ENCODE measurements around the gene B4GALNT4. TPM values are rescaled to one million over a fixed set of nuclear protein-coding genes. Genes with fewer than 3 reads are reported as not detected.
"Not testable (repeated sequence)": the region's sequence is repeated elsewhere in the genome, so short reads cannot be mapped to it uniquely, and the experiment has no call there.

The B4GALNT4 gene
- total RNA-seq, 2 experiments from 2014 or later = 1.1 to 1.9 TPM

DNA sequence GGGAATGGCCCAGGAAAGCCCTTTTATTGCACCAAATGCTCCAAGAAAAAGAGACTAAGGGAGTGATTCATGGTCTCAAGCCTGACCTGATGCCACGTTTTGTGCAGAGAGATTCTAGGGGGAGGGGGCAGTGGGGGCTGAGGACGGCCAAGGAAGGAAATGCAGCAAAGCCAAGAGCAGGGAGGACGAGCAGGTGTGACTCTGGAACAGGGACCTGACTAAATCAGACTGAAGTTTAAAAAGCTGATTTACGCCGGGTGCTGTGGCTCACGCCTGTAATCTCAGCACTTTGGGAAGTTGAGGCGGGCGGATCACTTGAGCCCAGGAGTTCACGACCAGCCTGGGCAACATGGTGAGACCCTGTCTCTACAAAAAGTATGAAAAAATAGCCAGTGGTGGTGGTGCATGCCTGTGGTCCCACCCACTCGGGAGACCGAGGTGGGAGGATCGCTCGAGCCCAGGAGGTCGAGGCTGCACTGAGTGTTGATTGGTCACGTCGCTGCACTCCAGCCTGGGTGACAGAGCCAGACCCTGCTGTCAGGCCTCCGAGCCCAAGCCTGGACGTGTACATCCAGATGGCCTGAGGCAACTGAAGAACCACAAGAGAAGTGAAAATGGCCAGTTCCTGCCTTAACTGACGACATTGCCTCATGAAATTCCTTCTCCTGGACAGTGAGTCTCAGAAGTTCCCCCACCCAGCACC lies 37.8 kb upstream of the B4GALNT4 start:
- peak overlapping the region; percentile 42 for H3K4me3 Mint-ChIP-seq
- peaks cover 63% of the 10 kb centered on the region for H3K4me1 Mint-ChIP-seq
- H3K36me3 Mint-ChIP-seq = peaks cover 11% of the 10 kb centered on the region
- peaks cover 4% of the 10 kb centered on the region for H3K27me3 Mint-ChIP-seq
- H3K27ac Mint-ChIP-seq = peak overlapping the region; percentile 69
- DNase-seq = no peak
- H3K9me3 Mint-ChIP-seq = peaks cover 8% of the 10 kb centered on the region

DNA sequence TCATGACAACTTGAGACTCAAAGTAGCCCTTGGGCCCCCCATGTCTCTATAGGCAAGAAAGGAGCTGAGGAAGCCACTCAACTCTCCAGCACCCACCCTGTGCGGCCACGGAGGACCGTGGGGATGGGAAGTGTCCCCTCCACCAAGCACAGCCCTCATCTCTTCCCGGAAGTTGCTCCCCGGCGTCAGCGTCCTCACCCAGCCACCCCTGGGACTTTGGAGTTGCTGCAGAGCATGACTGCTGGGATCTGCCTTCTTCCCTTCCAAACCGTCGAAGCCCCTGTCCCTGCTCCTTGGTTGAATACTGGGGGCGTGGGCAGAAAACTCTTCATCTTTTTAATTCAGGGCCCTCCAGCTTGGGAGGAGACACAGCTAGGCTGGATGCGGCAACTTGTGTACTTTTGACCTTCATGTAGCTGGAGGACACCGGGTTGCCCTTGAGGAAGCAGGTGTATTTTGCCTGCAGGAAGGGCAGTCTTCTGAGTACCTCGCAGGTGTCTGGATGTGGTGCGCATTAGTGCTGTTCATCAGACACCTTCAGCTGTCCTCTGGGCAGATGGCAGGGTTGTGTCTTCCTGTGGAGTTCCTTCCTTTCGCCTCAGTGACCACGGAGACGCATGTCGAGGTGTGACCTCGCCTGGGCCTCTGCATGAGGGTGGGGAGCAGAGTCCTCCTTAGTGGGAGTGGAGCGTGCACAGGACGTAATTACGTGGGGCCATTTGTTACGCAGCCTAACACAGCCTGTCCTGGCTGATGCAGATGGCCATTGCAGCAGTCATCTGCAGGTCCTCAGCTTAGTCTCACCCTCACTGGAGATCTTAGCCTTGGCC lies 36.4 kb upstream of the B4GALNT4 start:
- H3K27ac Mint-ChIP-seq = peak overlapping the region; percentile 16
- peaks cover 56% of the 10 kb centered on the region for H3K4me1 Mint-ChIP-seq
- H3K36me3 Mint-ChIP-seq = peaks cover 11% of the 10 kb centered on the region

DNA sequence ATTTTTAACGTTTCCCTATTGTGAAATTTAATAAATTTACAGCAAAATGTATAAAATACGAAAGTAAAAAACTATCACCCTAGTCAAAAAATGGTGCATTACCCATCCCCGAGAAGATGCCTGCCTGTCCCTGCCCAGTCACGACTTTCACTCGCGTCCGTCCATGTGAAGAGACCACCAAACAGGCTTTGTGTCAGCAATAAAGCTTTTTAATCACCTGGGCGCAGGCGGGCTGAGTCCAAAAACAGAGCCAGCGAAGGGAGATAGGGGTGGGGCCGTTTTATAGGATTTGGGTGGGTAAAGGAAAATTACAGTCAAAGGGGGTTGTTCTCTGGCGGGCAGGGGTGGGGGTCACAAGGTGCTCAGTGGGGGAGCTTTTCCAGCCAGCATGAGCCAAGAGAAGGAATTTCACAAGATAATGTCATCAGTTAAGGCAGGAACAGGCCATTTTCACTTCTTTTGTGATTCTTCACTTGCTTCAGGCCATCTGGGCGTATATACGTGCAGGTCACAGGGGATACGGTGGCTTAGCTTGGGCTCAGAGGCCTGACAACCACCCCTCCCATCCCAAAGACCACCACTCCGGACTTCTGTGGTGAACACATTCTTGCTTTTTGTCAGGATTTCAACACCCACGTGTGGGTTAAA lies 35.6 kb upstream of the B4GALNT4 start:
- H3K27ac Mint-ChIP-seq, DNase-seq, H3K27me3 Mint-ChIP-seq, H3K4me3 Mint-ChIP-seq, H3K9me3 Mint-ChIP-seq: not testable (repeated sequence)
- H3K4me1 Mint-ChIP-seq = peaks cover 54% of the 10 kb centered on the region
- peaks cover 11% of the 10 kb centered on the region for H3K36me3 Mint-ChIP-seq

More for the DNA sequence above, 36.4 kb upstream of the B4GALNT4 start:
- Mint-ChIP-seq H3K4me3 (no peak overlapping the region), H3K27me3 (peaks cover 4% of the 10 kb centered on the region), H3K9me3 (peaks cover 8% of the 10 kb centered on the region)
- no peak for DNase-seq

DNA sequence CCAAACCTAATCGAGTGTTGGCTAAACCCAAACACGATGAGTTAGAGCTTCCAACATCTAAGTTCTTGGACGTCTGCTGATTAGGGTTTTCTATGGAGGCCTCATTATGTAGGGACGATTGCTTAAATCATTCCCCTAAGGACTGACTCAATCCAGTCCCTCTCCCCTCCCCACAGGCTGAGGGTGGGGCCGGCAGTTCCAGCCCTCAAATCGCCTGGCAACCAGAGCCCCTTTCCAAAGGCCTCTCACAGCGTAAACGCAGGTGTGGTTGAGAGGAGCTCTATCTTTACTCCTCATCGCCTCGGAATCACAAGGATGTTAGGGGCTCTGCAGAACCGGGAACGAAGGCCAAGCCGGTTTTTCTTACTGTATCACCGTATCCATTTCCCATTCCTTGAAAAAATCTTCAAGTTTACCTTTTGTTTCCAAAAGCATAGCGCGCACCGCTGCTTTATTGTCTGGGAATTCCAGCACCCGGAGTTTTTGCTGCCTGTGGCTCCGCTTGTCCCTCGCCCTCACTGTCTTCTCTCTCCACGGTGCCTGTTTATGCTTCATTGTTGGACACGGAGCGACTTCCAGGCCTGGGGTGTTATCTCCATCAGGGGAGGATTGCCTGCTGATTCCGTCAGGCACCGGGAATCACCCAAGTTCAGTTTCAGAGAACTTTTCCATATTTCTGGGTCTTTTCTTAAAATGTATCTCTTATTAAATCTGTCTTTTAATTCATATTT lies 34.9 kb upstream of the B4GALNT4 start:
- peaks cover 47% of the 10 kb centered on the region for H3K4me1 Mint-ChIP-seq
- H3K36me3 Mint-ChIP-seq = peaks cover 7% of the 10 kb centered on the region
- no peak for DNase-seq
- H3K27ac Mint-ChIP-seq = no peak overlapping the region
- H3K9me3 Mint-ChIP-seq = peaks cover 3% of the 10 kb centered on the region
- H3K4me3 Mint-ChIP-seq = no peak overlapping the region
- H3K27me3 Mint-ChIP-seq = peaks cover 4% of the 10 kb centered on the region

DNA sequence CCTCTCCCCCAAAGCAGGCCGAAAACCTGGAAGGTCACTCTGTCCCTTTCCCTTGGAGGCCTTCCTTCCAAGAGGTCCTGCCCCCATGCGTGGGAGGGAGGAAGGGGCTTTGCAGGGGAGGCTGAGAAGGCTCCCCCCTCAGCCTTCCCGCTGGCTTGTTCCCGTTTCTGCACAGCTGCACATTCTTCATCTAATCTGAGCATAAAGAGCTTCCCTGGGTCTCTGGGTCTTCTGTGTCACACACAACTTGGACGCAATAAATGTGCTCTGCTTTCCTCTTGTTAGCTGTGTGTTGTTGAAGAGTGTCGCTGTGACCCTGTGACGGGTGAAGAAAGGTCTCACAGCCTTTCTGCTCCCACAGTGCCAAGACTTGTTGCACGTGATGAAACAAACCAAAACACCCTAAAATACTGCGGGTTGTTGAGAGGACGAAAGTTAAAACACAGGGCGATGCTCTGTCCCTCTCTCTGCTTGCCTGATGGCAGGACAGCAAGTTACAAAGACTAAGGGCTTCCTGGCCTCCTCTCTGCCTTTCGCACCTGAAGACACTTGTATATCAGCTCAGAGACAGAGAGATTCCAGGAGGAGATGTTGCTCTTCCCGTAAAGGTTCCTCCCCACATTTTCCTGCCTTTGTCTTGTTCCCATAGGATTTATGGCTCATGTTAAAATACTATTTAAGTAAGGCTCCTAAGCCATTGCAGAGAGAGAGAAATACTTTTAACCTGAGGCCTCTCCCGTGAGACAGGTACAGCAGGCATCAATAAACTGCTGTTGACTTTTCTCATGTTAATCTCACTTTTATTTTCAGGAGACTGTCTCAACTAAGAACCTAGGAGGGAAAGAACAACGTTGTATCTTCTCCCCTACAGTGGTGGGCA lies 33.3 kb upstream of the B4GALNT4 start:
- no peak overlapping the region for H3K27ac Mint-ChIP-seq
- DNase-seq = no peak
- H3K4me3 Mint-ChIP-seq = no peak overlapping the region
- H3K36me3 Mint-ChIP-seq = peaks cover 3% of the 10 kb centered on the region
- H3K9me3 Mint-ChIP-seq = no peaks in the 10 kb centered on the region
- H3K4me1 Mint-ChIP-seq = peaks cover 34% of the 10 kb centered on the region
- peaks cover 2% of the 10 kb centered on the region for H3K27me3 Mint-ChIP-seq

DNA sequence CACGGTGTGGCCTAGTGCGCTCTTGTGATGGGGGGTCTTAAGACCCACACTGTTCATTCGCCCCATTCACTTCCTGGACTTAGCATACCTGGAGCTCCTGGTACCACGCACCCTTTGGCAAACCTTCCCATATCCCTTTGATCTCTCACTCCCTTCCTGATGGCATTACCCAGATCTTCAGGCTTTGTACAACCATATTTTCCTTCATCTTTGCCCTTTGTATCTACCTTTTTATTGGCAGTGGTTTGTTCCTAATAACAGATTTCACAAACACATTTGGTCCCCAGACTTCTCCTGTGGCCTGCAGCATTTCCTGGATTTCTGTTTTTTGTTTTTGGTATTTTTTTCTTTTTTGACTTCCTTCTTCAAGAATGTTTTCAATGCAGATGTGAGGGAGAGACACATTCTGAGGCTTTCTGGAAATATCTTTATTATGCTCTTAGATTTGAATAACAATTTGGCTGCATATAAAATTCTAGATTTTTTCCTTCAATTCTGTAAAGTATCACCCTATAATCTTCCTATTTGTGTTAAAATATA lies 32.6 kb upstream of the B4GALNT4 start:
- Mint-ChIP-seq H3K27ac (no peak overlapping the region), H3K9me3 (no peaks in the 10 kb centered on the region), H3K27me3 (no peaks in the 10 kb centered on the region), H3K4me1 (peaks cover 33% of the 10 kb centered on the region), H3K36me3 (peaks cover 4% of the 10 kb centered on the region), H3K4me3 (no peak overlapping the region)
- DNase-seq = no peak

DNA sequence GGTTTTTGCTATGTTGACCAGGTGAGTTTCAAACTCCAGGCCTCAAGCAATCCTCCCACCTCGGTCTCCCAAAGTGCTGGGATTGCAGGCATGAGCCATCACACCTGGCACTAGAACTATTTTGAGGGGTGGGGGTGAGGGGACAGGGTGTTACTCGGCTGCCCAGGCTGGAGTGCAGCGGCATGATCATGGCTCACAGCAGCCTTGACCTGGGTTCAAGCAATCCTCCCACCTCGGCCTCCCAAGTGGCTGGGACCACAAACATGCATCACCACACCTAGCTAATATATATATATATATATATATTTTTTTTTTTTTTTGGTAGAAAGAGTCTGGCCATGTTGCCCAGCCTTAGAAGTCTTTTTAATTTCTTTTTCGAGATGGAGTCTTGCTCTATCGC lies 31.6 kb upstream of the B4GALNT4 start:
- Mint-ChIP-seq H3K9me3 (no peaks in the 10 kb centered on the region), H3K36me3 (peaks cover 2% of the 10 kb centered on the region), H3K27me3 (no peaks in the 10 kb centered on the region), H3K27ac (no peak overlapping the region), H3K4me1 (peaks cover 29% of the 10 kb centered on the region), H3K4me3 (no peak overlapping the region)
- no peak for DNase-seq

DNA sequence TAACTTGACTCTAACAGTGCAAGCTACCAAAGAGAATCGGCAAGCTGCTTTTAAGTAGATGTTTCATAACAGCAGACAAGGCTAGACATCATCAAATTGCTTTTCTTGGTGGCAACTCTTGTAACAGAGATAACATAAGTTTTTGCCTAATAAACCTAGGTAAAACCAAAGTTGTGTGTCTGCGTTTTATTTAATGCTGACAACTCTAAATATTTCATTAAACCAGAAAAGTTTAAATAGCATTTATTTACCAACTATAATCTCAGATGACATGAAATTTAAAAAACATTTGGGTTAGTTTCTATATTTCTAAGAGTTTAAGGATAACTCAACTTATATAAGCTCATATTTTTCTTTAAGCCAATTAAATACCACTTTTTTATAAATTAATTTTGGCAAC lies 29.3 kb upstream of the B4GALNT4 start:
- Mint-ChIP-seq H3K4me1 (peaks cover 26% of the 10 kb centered on the region), H3K27me3 (no peaks in the 10 kb centered on the region), H3K9me3 (no peaks in the 10 kb centered on the region), H3K27ac (no peak overlapping the region), H3K36me3 (peaks cover 2% of the 10 kb centered on the region), H3K4me3 (no peak overlapping the region)
- DNase-seq = no peak

DNA sequence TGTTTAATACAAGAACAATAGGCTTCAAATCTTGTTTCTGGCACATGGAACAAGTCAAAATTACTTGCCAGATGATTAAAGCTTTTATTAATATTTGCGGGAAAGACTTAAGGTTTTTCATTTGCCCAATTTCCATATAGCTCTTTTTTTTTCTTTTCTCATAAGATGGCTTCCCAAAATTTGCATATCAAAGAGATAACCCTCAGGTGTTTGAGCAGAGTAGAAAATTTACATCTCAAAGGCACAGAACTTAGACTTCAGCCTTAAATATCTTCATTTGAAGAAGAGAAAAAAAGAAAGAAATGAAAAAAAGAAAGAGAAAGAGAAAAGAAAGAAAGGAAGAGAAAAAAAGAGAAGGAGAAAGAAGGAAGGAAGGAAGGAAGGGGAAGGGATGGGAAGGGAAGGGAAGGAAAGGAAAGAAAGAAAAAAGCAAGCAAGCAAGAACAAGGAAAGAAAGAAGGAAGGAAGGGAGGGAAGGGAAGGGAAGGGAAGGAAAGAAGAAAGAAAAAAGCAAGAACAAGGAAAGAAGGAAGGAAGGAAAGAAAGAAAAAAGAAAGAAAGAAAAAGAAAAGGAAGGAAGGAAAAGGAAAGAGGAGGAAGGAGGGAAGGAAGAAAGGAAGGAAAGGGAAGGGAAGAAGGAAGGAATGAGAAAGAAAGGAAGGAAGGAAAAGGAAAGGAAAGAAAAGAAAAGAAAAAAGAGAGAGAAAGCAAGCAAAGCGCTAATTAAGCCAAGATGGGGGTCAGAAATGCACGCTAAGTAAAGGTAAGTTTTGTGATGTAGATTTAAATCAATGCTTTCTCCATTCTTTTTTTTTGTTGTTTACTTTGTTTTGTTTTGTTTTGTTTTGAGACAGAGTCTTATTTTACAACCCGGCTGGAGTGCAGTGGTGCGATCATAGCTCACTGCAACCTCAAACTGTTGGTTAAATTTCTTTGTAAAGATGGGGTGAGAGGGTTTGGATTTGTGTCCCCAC lies 28.5 kb upstream of the B4GALNT4 start:
- Mint-ChIP-seq H3K4me3 (no peak overlapping the region), H3K9me3 (no peaks in the 10 kb centered on the region), H3K27ac (no peak overlapping the region), H3K36me3 (peaks cover 2% of the 10 kb centered on the region), H3K27me3 (no peaks in the 10 kb centered on the region), H3K4me1 (peaks cover 22% of the 10 kb centered on the region)
- DNase-seq = no peak

DNA sequence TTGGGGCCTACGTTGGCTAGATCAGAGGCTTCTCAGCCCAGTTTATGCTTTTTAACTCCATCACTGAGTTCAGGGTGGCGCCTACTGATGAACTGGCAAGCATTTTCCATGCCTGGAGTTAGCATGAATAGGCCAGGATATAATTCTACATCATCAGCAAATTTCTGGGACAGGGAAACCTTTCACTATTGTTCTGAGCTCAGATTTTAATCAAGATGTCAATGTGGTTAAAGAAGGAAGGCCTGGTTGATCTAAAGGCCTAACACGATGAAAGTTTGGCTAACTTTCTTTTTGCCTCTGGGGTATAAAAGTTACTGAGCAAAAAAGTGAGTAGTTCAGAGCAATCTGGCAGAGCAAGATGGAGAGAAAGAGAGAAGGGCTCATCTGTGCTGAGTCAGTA lies 27.0 kb upstream of the B4GALNT4 start:
- DNase-seq = no peak
- Mint-ChIP-seq H3K4me1 (peaks cover 11% of the 10 kb centered on the region), H3K27ac (no peak overlapping the region), H3K27me3 (no peaks in the 10 kb centered on the region), H3K36me3 (peaks cover 2% of the 10 kb centered on the region), H3K4me3 (no peak overlapping the region), H3K9me3 (no peaks in the 10 kb centered on the region)

DNA sequence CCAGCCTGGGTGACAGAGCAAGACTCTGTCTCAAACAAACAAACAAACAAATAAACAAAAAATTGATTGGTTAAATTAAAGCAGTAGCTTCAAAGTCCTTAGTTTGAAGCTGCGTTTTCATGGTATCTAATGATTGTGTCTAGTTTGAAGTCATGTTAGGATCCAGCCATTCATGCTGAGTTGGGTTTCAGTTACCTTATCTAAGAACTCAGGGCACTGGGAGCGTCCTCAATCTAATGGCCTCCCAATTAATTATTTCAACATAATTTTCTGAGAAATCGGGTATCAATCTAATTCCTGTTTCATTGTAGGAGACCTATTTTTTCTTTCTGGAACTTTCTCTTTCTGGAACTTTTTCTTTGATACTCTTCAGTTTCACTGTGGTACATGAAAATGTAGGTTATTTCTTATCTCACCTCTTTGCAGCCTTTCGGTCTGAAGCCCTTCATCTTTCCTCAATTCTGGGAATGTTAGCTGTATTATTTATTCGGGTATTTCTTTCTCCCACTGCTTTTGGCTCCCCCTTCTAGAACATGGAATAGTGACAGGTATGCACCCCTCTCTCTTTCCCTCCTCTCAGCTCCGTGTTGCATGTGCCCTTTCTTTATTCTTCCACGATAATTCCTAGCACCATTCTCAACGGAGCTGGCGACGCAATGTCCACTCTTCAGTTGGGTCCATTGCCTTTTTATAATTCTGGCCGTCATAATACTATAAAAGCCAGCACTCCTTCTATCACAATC lies 24.3 kb upstream of the B4GALNT4 start:
- Mint-ChIP-seq H3K27ac (no peak overlapping the region), H3K36me3 (peaks cover 2% of the 10 kb centered on the region), H3K27me3 (no peaks in the 10 kb centered on the region), H3K4me3 (no peak overlapping the region), H3K9me3 (no peaks in the 10 kb centered on the region), H3K4me1 (peaks cover 11% of the 10 kb centered on the region)
- DNase-seq = no peak

DNA sequence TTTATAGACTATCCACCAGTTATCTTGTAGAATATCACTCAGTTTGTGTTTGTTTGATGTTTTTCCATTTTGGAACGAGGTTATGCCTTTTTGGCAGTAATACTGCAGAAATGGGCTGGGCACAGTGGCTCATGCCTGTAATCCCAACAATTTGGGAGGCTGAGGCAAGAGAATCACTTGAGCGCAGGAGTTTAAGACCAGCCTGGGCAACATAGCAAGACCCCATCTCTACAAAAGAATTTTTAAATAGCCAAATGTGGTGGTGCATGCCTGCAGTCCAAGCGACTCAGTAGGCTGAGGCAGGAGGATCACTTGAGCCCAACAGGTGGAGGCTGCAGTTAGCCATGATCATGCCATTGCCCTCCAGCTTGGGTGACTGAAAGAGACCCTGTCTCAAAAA lies 22.8 kb upstream of the B4GALNT4 start:
- peaks cover 17% of the 10 kb centered on the region for H3K4me1 Mint-ChIP-seq
- no peak overlapping the region for H3K27ac Mint-ChIP-seq
- DNase-seq = no peak
- H3K4me3 Mint-ChIP-seq = no peak overlapping the region
- H3K36me3 Mint-ChIP-seq = peaks cover 1% of the 10 kb centered on the region
- no peaks in the 10 kb centered on the region for H3K9me3 Mint-ChIP-seq
- no peaks in the 10 kb centered on the region for H3K27me3 Mint-ChIP-seq

All from activated naive CD8-positive, alpha-beta T cell treated with anti-CD3 and anti-CD28 coated beads for 36 hours (primary cell).